Fibroblast of mammary gland (primary cell): Measurements from ENCODE around the gene RHOT1.
"Not testable (repeated sequence)": the region's sequence is repeated elsewhere in the genome, so short reads cannot be mapped to it uniquely, and the experiment has no call there.

Source experiments
- DNase-seq: peaks from one replicate; pipeline ENCODE4 v3.0.0-alpha.2; 2010; ENCODE audit warnings: low read depth
- H3K4me3 ChIP-seq: 2 replicates; pipeline ENCODE4 v1.5.1; 2011; ENCODE audit warnings: low read depth, mild to moderate bottlenecking, low read length, moderate library complexity; ENCODE audit not compliant: control insufficient read depth
- TF ChIP-seq, protein P1 (sequence below): conservative IDR thresholded peaks from 2 replicates; pipeline ENCODE4 v1.5.1; 2011; ENCODE audit warnings: low read depth, low read length, inconsistent platforms; ENCODE audit not compliant: control insufficient read depth, insufficient read depth

The RHOT1 gene

DNA sequence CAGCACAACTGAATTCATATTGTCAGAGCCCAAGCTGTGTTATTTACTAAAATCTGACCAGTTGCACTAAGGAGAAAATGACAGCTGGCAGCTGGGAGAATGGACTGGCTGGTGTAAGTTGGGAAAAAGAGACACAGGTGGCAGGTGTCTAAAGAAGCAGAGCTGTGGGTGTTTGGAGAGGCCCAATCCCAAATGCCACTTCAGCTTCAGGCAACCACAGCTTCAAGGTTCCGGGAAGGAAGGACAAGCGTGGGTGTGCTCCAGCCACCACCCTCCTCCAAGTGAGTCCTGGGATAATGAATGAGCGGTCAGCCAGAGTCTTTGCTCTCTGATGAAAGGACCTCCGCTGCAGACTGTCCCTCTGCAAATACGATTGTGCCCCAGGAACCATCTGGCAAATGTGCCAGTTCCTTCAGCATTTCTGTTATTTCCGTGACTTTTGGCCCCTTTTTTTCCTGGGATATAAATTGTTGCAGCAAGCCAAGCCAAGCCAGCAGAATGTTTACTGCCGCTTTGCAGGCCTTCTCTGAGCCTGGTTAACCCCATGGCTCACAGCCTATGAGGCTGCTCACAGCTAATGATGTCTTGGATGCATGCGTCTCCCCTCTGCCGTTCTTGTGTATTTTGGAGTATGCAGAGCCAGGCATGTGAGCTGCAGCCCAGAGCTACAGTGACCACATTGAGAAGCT is 113.9 kb downstream of the RHOT1 start:
- TF ChIP-seq, protein P1, sequence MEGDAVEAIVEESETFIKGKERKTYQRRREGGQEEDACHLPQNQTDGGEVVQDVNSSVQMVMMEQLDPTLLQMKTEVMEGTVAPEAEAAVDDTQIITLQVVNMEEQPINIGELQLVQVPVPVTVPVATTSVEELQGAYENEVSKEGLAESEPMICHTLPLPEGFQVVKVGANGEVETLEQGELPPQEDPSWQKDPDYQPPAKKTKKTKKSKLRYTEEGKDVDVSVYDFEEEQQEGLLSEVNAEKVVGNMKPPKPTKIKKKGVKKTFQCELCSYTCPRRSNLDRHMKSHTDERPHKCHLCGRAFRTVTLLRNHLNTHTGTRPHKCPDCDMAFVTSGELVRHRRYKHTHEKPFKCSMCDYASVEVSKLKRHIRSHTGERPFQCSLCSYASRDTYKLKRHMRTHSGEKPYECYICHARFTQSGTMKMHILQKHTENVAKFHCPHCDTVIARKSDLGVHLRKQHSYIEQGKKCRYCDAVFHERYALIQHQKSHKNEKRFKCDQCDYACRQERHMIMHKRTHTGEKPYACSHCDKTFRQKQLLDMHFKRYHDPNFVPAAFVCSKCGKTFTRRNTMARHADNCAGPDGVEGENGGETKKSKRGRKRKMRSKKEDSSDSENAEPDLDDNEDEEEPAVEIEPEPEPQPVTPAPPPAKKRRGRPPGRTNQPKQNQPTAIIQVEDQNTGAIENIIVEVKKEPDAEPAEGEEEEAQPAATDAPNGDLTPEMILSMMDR: no peak
- no peak for DNase-seq
- no peak overlapping the region for H3K4me3 ChIP-seq

DNA sequence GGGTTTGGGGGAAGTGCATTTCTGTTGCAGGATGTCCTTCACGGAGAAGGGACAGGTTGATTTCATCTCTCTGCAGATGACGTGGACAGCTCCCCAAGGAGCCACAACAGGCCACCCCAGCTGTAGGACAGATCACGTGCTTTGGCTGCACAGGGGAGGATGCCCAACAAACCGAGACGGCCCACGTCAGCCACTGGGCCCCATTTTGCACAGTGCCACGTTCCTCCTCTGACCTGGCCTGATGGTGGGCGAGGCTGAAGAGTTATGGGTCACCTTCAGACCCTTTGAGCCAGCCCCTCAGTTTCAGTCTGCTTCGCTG is 114.4 kb downstream of the RHOT1 start:
- no peak overlapping the region for H3K4me3 ChIP-seq
- TF ChIP-seq, protein P1: no peak
- DNase-seq: no peak

DNA sequence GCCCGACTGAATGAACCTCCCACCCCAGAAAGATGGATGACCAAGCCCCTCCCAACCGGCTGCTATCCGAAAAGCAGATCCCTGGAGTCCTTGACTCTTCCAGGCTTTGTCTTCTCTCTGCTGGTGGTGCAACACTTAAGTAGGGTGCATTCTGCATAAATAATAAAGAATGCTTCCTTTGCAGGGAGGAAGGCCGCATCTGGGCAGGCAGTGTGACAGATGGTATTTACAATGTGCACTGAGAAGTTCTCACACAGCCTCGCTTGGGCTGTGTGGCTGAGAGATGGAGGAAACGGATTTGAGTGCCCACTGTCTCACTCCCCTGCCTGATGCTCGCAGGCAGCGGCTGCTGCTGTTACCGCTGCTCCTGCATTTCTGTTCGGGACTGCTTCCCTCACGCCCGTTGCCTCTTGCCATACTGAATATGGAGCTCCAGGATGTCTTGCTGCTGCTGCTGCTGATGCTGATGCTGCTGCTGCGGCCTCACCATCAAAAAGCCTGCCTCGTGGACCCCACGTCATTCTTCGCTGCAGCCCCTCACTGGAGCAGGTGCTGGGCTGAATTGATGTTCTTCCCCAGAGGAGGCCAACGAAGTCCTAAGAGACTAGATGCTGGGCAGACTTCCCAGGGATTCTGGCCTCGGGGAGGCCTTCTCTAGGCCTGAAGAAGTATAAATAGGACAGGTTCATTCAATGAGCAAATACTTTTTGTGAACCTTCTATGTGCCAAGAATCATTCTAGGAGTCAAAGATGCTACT is 116.3 kb downstream of the RHOT1 start:
- TF ChIP-seq, protein P1: no peak

DNA sequence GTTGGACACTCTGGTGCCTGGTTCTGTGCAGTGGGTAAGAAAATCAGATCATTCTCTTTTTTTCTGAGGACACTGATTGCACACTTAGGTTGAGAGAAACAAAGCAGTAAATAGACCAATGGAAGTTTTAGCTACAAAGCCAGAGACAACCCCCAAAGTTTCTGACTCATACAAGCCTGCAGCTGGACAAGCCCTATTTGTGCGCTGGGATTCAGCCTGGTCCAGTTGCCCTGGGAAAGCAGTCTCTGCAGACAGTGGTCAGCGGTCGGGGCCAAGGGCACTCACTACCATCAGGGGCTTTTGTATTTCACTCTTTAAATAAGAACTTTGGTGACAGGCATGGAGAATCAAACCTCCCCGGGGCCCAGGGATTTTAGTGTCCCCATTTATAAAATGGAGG is 117.3 kb downstream of the RHOT1 start:
- peak; percentile 72 for DNase-seq
- TF ChIP-seq, protein P1: no peak
- no peak overlapping the region for H3K4me3 ChIP-seq

More for the DNA sequence above, 116.3 kb downstream of the RHOT1 start:
- no peak overlapping the region for H3K4me3 ChIP-seq
- DNase-seq: no peak

DNA sequence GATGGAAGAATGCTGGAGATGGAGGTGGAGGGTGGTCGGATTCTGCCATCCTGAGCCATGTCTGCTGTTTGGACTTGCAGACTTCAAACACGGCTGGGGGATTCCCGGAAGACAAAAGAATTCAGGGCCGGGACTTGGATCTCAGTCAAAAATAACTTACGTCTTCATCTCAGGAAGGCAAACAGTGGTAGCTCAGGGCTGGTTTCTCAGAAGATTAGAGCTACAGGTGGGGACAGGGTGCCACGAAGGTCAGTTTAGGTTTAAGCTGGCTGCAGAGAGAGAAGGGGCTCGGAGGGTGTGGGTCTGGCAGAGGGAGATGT is 119.1 kb downstream of the RHOT1 start:
- TF ChIP-seq, protein P1: no peak
- no peak for DNase-seq
- no peak overlapping the region for H3K4me3 ChIP-seq

DNA sequence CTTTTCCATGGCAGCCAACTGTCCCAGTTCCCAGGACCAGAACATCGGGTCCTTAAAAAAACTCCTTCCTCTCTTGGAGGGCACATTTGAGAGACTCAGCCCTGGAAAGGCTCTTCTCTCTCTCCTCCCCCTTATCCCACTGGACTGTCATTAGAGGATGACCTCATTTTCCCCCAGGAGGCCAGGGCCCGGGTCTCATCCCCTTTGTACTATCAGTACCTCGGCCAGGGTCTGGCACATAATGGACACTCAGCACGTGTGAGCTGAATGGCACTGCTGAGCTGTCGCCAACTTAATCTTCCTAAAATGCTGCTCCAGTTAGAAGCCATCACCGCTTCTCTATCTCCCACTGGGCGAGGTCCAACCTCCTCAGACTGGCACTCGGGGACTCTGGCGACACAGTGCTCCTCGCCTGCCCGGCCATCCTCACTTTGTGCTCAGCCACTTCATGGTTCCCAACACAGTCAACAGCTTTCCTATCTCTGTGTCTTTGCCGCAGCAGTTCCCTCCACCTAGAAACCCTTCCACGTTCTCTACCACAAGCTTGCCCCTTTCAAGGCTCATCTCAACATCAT is 119.7 kb downstream of the RHOT1 start:
- no peak overlapping the region for H3K4me3 ChIP-seq
- DNase-seq: no peak
- TF ChIP-seq, protein P1: no peak

DNA sequence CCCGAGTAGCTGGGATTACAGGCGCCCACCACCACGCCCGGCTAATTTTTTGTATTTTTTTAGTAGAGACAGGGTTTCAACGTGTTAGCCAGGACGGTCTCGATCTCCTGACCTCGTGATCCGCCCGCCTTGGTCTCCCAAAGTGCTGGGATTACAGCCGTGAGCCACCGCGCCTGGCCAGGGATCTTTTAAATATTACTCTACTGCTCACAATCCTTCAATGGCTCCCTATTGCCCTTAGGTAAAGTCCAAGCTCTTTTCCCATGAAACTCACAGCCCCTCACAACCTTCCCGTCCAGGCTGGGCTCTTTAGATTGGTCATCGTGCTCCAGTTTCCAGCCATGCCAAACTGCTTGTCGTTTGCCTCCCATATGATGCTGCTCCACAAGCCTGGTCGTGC is 121.2 kb downstream of the RHOT1 start:
- not testable (repeated sequence) for H3K4me3 ChIP-seq, DNase-seq
